ENCODE measurements around the gene PLLP.
"Not testable (repeated sequence)": the region's sequence is repeated elsewhere in the genome, so short reads cannot be mapped to it uniquely, and the experiment has no call there.

Gene PLLP

DNA sequence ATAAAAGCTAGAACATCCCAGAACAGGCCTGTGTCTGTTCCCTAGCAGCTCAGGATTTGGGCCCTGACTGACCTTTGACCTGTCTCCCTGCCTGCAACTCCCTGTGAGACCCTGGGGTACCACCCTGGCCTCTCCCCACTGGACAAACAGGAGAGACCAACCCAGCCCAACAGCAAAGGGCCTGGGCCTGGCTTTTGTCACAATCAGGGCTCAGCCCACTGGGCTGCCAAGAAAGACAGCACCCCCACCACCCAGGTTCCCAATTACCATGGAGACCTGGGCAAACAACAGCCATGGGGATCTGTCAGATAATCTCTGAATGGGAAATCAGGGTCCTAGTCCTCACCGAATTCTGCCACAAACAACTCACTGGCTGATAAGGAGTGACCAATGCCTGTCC lies 11.1 kb downstream of the PLLP start:
- DNase-seq (ENCODE audit: low read depth): no peak

DNA sequence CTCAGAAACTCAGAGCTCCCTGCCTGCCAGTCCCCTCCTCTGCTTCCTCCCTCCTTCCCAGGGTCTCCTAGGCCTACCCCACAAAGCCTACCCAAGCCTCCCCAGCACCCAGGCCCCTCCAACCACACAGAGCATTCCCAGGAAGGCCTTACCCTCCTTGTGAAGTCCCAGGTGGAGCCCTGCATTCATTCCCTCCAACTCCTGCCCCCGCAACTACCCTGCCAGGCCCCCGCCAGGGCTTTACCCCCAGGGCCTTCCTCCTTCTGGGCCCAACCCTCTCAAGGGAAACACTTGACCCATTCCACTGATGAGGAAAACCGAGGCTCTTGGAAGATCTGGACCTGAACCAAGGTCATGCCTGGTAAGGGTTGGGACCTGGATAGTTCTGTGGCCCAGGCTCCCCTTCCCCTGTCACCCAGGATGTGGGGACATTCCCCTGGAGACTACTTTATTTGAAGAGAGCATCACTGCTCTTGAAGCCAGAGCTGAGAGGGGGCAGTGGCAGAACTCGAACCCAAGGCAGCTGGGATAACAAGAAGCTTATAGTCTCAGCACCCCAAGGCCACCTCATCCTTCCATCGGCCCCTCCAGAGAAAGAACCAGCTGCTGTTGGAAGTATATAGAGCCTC lies 12.5 kb downstream of the PLLP start:
- no peak for DNase-seq (ENCODE audit: low read depth)

DNA sequence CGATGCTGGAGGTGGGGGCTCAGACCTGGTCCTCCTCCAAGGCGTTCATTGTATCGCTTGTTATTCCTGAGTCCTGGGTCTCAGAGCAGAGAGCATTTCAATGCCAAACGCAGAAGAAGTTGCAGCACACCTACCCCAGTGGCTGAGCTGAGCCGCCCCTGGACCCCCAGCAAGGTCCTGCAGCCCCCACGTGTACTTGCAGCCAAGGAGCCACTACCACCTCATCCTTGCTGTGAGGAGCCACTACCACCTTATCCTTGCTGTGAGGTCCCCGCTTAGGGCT lies 13.5 kb downstream of the PLLP start:
- no peak for DNase-seq (ENCODE audit: low read depth)

DNA sequence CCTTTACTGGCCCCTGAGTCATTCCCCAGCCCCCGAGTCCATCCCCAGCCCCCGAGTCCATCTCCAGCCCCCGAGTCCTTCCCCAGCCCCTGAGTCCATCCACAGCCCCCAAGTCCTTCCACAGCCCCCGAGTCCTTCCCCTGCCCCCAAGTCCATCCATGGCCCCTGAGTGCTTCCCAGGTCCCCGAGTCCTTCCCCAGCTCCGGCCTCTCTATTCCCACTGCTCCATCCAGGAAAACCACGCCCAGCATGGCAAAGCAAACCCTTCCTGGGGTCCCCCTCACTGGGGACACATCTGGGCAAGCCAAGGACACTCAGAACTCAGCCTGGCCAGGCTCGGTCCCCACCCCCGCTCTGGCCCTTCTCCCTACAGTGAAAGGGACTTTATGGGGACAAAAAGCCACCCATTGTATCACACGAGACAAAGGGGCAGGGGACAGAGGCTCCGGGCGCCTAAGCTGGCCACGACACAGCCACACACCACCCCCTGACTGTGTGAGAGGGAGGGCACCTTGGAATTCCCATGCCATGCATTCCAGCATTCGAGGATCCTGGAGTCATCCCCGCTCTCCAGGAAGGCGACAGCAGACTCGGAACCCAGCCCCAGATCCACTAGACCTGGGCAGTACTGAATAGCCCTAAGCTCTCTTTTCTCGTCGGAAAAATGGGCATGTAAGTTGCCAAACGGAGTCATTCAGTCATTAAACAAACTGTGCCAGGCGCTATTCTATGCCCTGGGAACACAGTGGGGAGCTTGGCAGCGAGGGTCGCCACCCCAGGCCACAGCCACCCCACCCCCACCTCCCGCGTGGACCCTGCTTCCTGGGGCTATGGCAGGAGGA lies 14.0 kb downstream of the PLLP start:
- DNase-seq (ENCODE audit: low read depth): no peak

DNA sequence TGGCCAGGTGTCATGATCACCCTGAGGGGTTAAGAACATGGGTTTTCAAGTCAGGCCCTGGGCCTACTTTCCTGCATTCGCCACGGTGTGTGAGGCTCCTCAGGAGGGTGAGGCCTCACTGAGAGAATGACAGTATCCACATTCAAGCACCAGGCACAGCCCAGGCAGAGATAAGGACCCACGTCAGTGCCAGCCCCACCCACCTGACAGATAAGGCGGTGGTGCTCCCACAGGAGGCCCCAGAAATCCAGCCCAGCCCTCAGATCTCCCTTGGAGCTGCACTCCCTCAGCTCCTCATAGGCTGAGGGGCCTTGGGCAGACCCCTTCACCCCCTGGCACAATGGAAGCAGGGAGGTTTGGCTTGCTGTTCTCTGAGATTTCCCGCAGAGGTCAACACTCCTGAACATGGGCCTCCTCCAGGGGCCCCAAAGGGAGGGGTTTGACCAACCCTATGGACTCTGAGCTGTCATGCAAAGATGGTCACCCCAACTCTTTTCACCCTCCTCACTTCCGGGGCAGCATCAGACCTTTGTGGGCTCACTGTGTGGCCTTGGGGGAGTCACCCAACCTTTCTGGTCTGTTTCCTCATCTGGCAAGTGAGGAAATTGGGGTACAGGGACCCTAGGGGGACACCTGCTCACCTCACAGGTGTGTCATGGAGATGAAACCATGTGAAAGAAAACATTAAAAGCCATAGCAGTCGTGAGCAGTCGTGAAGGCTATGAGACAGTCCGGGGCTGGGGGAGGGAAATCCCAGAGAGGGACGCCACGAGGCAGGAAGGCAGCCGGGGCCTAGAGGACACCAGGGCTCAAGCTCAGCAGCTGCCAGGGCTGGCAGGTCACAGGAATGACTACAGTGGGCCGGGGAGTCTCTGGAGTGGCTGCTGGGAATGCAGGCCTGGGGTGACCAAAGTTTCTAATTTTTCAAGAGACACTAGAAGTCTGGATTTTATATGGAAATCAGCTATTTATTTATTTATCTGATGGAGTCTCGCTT lies 15.4 kb downstream of the PLLP start:
- DNase-seq (ENCODE audit: low read depth): no peak

DNA sequence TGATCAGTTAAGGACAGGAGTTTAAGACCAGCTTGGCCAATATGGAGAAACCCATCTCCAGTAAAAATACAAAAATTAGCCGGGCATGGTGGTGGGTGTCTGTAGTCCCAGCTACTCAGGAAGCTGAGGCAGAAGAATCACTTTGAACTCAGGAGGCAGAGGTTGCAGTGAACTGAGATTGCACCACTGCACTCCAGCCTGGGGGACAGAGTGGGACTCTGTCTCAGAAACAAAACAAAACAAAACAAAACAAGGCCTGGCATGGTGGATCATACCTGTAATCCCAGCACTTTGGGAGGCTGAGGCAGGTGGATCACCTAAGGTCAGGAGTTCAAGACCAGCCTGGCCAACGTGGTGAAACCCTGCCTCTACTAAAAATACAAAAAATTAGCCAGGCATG lies 17.1 kb downstream of the PLLP start:
- DNase-seq (ENCODE audit: low read depth): not testable (repeated sequence)

DNA sequence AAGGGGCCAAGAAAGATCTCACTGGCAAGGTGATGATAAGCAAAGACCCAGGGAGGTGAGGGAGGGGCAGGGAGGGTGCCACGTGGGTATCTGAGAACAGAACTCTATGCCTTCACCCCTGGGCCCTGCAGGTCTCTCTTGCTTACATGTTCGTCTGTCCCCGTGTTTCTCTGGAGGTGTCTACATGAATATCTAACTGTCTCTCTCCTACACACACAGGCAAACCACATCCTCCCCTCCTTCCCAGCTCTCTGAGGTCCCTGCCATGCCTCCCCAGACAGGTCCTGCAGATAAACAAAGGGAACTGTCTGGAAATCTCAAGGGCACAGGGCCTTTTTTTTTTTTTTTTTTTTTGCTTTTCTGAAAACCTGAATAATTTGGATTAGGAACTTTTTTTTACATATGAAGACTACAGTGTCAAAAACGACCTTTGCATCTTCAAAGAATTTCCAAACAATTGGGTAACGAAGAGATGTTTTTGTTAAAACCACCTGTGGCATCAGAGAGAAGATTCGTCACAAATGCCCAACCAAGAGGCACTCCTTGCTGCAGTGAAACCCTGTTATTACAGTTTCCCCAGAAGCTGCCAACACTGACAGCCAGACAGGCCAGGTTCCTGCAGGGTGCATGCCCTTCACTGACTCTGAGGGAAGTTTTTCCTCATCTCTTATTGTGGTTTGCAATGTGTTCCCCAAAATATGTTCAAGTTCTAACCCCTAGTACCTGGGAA lies 17.8 kb downstream of the PLLP start:
- peak; percentile 21 for DNase-seq (ENCODE audit: low read depth)

DNA sequence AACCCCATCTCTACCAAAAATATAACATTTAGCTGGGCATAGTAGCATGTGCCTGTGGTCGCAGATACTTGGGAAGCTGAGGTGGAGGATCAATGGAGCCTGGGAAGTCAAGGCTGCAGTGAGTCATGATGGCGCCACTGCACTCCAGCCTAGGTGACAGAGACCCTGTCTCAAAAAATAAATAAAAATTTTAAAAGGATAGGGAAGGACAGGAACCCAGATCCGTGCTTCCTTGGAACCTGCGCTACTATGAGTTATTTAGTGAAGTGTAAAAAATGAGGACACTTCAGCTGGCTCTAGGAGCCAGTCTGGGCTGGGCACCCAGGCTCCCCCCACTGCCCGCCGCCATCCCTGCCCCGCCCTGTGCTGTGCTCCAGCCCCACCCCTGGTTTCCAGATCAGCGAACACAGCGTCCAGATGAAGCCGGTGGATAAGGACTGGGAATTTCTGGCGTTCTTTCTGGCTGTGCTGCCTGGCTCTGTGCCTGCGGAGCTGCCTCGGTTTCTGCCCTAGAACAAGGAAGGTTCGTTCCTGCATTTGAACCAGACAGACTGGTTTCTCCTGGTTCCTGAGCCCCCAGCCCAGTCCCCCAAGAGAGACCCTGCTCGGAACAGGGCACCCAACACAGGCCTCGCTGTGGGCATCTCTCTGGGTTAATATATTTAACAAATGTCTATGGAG lies 18.5 kb downstream of the PLLP start:
- no peak for DNase-seq (ENCODE audit: low read depth)

DNA sequence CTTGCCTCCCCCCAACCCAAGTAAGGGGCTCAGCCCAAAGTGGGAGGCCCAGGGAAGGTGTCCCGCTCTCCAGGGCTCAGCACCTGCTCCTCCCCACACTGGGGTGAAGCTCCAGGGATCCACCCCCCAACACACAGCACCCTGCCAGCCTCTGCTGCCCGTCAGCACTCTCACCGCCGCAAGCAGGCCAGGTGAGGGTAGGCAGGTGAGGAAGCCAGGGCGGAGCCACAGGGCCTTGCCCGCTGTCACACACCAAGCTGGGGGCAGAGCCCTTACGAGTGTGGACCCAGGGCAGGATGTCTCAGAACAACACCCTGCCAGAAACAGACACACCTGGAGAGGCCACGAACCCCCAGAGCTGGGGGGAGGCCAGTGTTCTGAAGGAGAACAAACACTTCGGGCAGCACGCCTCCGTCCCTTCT lies 19.5 kb downstream of the PLLP start:
- DNase-seq (ENCODE audit: low read depth): no peak

DNA sequence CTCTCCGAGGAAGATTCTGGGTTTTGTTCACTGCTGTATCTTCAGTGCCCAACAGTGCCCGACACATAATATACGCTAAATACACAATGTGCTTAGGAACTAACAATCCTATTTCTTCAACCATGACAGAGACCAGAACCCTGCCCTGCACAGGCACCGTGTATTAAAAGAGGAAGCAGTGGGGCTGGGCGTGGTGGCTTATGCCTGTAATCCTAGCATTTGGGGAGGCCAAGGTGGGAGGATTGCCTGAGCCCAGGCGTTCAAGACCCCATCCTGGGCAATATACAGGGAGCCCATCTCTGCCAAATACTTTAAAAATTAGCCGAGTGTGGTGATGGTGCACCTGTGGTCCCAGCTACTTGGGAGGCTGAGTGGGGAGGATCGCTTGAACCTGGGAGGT lies 20.1 kb downstream of the PLLP start:
- no peak for DNase-seq (ENCODE audit: low read depth)

DNA sequence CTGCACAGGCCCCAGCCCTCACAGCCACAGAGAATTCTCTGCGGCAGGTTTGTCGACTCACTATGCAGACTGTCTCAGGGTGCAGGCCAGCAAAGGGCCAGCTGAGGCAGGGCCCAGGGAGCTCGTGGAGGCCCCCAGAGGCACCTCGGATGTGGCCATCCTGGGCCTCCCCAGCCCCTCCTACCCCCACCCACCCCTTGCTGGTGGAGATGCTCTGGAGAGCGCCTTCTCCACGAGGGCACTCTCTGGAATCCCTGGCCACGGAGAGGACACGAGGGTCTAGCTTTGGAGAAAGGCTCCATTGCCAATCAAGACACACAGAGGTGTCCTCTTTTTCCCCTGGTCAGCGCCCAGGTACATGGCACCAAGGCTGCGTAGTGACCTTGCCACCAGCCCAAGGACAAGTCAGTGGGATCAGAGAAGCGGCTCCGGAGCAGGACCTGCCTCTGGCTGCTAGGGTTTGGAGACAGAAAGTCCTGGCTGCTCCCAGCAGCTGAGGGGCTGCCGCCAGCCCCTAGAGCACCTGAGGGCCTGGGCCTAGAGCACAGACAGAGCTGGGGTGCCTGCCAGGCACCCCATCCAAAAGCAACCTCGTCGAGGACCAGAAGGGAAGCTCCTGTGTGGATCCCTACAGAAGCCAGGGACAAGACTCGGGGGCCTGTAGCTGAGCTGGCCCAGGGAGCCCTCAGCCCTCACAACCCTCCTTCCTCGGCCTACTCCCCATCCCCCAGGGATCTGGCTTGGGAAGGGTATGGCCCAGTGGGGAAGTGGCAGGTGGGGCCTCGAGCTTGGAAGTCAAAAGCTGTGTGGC lies 20.7 kb downstream of the PLLP start:
- DNase-seq (ENCODE audit: low read depth): no peak

DNA sequence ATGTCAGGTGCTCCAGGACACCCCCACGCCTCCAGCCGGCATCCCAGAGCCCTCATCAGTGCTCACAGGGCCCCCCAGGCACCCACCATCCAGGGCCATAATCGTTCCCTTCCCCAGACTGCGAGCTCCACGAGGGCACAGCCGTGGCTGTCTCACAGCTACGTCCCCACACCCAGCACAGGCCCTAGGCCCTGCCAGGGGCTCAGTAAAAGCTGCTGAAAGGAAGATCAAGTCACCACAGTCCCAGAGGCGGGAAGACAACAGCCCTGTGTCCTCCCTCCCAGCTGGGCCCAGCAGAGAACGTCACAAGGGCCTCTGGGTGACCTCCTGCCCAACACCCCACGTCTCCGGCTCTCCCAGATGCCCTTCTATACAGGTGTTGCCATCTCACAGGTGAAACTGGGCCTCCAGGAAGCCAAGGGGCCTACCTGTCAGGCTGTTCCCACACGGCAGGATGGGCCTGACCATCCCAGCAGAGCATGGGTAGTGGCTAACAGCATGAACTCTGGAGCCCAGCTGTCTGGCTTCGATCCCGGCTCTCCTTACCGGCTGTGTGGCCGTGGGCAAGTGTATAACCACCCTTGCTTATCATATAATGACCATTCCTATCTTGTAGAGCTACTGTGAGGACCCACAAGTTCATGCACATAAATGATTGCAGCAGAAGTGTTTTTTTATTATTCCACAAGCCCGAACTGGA lies 21.5 kb downstream of the PLLP start:
- DNase-seq (ENCODE audit: low read depth): no peak

DNA sequence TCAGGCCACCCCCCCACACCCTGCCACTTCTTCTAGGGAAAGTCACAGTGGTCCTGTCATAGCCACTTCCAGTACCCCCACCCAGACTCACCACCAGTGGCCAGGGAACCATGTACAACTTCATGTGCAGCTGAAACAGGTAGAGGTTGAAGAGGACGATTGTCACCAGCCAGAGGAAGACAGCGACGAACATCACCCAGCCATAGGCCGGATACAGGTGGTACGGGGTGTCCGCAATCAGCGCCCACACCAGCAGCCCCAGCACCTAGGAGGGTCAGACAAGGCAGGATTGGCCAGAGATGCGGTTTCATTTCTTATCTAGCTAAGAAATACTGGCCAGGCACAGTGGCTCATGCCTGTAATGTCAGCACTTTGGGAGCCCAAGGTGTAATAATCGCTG lies 22.7 kb downstream of the PLLP start:
- no peak for DNase-seq (ENCODE audit: low read depth)

DNA sequence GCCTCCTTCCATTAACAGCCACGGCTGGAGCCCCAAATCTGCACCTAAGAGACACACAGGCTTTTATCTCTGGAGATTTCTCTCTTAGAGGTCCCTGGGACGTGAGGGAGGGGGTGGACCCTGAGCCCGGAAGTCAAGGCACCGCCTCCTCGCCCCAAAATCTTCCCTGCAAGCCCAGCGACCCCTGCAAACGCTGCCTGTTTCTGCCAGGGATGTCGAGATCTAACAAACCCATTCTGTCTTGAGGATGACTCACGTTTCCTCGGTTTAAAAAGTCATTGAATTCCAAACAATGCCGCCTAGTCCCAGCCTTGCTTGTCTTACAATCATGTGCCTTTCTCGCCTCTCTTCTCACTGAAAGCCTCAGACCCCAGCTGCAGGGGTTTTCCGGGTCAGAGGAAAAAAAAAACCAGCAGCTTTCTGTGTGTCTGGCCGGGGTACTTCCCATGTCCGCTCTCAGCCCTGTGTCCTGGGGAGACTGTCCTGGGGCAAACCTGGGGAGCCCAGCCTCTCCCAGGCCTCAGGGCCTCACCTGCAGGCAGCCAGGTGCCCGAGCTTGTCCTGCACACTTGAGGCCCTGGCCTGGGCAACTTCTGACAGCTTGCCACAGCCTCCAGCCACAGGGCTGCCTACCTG lies 24.1 kb downstream of the PLLP start:
- no peak for DNase-seq (ENCODE audit: low read depth)

DNA sequence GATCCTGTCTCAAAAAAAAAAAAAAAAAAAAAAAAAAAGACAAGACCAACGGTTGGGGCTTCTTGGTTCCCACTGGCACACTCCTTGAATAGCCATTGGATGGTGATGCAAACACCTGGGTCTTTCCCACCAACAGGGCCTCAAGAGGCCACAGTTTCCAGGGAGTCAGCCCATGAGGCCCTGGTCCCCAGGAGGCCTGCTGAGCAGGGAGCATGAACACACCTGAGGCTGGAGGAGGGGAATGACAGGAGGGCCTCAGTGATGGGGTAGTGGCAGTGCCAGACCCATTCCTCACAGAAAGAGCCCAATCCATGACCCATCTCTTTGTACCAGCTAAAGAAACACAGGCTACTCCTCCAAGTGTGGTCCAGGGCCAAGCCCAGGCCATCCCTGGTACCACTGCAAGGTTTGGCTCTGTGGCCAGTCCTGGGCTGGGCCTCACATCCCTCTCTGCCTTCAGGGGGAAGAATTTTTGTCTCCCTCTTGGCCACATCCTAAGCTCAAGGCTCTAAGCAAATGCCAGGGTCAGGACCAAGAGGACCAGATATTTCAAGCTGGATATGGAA lies 25.5 kb downstream of the PLLP start:
- DNase-seq (ENCODE audit: low read depth): no peak

DNA sequence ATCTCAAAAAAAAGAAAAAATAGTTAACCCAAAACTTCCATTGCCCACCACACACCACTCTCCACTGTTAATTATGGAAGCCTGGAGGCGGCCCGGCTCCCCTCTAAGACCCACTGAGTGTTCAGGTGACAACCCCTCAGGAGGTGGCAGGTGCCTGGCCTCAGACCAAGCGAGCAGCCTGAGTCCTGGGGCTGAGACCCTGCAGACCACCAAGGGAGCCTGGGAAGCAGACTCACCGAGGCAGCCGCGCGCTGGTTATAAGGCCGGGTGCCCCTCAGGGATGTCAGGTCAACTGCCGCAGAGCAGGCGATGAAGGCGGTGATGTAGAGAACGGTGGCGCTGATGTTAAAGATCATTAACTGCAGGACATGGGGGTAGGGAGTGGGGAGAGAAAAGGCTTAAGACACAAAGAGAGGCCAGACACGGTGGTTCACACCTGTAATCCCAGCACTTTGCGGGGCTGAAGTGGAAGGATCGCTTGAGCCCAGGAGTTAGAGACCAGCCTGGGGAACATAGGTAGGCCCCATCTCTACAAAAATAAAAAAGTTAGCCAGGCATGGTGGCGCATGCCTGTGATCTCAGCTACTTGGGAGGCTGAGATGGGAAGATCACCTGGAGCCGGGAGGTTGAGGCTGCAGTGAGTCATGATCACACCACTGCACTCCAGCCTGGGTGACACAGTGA lies 26.1 kb downstream of the PLLP start:
- no peak for DNase-seq (ENCODE audit: low read depth)

DNA sequence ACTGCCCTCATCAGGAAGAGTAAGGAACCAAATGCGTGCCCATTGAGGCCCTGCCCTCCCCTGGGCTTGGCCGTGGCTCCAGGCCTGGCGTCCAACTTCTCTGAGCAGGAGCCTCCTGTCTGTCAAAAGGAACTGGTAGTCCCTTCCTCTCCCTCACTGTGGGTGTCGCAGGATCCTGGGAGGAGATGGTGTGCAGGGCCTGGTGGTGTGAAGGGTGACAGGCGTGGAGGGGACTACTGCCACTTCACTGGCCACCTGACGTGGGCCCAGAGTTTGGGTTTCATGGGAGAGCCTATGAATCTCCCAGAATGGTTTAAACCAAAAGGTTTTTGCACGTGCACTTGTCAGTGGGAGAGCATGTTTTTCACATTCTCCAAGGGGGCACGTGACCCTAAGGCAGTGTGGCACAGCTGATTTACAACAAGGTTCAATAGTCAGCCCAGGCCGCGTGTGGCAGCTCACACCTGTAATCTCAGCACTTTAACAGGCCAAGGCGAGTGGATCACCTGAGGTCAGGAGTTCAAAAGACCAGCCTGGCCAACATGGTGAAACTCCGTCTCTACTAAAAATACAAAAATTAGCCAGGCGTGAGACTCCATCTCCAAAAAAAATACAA lies 26.9 kb downstream of the PLLP start:
- no peak for DNase-seq (ENCODE audit: low read depth)

Data from T follicular helper cell (primary cell).